Activated naive CD8-positive, alpha-beta T cell treated with anti-CD3 and anti-CD28 coated beads for 36 hours (primary cell): ENCODE measurements around the gene ADAMTS17. TPM values are rescaled to one million over a fixed set of nuclear protein-coding genes. Genes with fewer than 3 reads are reported as not detected.

Experiments used
- DNase-seq: peaks from one replicate; pipeline ENCODE4 v3.0.0; 2021
- H3K27ac Mint-ChIP-seq: one replicate; pipeline ENCODE4 v1.8.0; 2022; ENCODE audit warnings: mild to moderate bottlenecking, moderate library complexity, mixed read lengths
- H3K27me3 Mint-ChIP-seq: one replicate; pipeline ENCODE4 v1.8.0; 2022; ENCODE audit warnings: mild to moderate bottlenecking, mixed read lengths
- H3K36me3 Mint-ChIP-seq: one replicate; pipeline ENCODE4 v1.8.0; 2021; ENCODE audit warnings: mild to moderate bottlenecking, mixed read lengths
- H3K4me1 Mint-ChIP-seq: one replicate; pipeline ENCODE4 v1.8.0; 2021; ENCODE audit warnings: mixed read lengths
- H3K4me3 Mint-ChIP-seq: one replicate; pipeline ENCODE4 v1.8.0; 2022; ENCODE audit warnings: mild to moderate bottlenecking, moderate library complexity, mixed read lengths
- H3K9me3 Mint-ChIP-seq: one replicate; pipeline ENCODE4 v1.8.0; 2022; ENCODE audit warnings: mixed read lengths
- total RNA-seq, 2 experiments: library from RNA; stranded (reverse); gene quantifications; one replicate each; pipeline ENCODE4 v1.2.3, GENCODE V29; 2021

ADAMTS17 gene
- total RNA-seq, 2 experiments from 2014 or later, result 2.5 to 3.6 TPM

DNA sequence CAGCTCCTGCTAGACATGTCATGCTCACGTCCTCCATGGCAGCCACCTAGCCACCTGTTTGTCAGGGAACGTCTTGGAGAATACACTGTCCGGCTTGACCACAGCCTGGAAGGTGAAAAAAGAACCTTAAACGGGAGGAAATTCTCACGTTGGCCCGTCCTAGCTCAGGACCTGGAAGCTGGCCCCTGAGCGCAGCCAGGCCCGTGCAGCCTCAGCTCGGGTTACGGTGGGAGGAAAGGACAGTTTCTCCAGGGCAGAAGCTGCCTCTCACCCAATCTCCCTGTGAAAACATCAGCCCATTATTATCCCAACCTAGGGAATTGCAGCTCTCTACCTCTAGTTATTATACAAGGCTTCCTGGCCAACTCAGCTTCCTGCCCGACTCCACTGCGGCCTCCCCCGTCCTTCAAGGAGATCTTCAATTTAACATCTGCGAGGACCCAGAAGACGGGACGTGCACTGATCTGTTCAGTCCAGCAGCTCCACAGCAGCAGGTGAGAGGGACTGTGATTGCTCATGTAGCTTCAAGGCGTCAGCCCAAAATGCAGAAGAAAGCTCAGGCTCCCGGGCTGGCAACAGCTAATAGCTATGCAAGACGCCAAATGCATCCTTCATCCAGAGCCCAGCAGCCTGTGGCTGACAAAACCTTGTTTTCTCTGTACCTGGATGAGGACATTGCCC lies 84.7 kb downstream of the ADAMTS17 start:
- H3K9me3 Mint-ChIP-seq, result no peaks in the 10 kb centered on the region
- DNase-seq, result no peak
- no peak overlapping the region for H3K4me3 Mint-ChIP-seq
- H3K4me1 Mint-ChIP-seq, result peaks cover 4% of the 10 kb centered on the region
- peaks cover 10% of the 10 kb centered on the region for H3K36me3 Mint-ChIP-seq
- no peaks in the 10 kb centered on the region for H3K27me3 Mint-ChIP-seq
- H3K27ac Mint-ChIP-seq, result no peak overlapping the region

DNA sequence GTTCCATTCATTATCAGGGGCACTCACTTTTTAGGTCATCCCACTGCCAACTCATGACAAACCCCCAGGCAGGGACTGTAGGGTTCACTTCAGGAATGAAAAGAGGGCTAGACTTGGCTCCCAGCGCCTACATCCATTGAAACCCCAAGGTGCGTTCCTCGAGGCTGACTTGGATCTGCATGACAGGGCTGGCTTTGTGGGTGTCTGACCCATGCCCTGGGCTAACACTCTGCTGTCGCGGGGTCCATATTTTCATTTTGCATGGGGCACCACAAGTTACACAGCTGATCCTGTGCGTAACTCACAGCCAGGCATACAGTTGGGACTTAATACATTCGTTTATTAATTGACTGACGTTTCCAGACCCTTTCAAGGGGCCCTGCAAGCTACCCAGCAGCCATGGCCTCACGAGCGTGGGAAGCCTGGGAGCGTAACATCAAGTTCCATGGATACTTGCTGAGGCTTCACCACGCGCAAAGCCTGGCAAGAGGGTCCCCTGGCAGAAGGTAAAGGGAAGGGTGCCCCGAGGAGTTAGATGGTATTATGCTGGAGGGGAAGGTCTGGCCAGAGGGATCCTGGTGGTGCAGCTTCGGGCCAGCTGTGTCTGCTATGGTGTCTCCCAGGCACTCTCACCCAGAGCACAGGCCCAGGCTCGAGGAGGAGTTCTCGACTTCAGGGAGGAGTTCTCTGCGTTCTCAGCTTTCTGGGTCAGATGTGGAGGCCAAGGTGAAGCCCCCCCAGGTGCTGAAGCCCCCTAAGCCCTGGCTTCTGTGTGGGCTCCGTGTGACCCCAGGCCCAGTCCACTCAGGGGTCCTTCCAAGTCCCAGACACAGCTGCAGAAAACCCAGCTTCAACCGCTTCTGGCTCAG lies 85.4 kb downstream of the ADAMTS17 start:
- no peak overlapping the region for H3K4me3 Mint-ChIP-seq
- DNase-seq, result no peak

DNA sequence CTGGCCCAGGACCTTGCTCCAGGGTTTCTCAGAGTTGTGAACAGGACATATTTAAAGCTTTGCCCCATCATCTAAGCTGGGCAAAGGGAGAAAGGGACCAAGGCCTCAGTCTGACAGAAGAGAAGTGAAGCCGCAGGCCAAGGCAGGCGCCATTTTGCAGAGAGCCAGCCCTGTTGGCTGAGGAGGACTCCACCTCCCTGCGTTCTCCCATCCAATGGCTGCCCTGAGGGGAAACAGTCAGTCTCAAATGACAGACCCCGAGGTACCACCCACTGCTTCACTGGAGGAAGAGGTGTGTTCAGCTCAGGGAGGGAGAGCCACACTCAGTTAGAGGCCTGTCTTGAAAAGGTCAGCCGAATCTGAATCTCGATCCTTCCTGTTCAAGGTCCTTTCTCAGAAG lies 86.1 kb downstream of the ADAMTS17 start:
- Mint-ChIP-seq H3K4me1 (peaks cover 4% of the 10 kb centered on the region), H3K27ac (no peak overlapping the region), H3K9me3 (no peaks in the 10 kb centered on the region), H3K36me3 (peaks cover 8% of the 10 kb centered on the region), H3K4me3 (no peak overlapping the region), H3K27me3 (no peaks in the 10 kb centered on the region)
- DNase-seq, result no peak

More for the DNA sequence above, 85.4 kb downstream of the ADAMTS17 start:
- Mint-ChIP-seq H3K4me1 (peaks cover 4% of the 10 kb centered on the region), H3K27me3 (no peaks in the 10 kb centered on the region), H3K27ac (no peak overlapping the region), H3K36me3 (peaks cover 10% of the 10 kb centered on the region), H3K9me3 (no peaks in the 10 kb centered on the region)

DNA sequence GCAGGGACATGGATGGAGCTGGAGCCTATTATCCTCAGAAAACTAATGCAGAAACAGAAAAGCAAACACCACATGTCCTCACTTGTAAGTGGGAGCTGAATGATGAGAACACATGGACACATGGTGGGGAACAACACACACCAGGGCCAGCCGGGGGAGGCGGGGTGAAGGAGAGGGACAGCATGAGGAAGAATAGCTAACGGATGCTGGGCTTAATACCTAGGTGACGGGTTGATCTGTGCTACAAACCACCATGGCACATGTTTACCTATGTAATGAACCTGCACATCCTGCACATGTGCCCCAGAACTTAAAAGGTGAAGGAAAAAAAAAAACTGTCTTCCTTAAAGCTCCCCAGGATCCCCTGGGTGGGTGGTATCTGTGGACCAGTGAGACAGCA lies 87.1 kb downstream of the ADAMTS17 start:
- Mint-ChIP-seq H3K4me1 (peaks cover 4% of the 10 kb centered on the region), H3K27ac (no peak overlapping the region), H3K27me3 (no peaks in the 10 kb centered on the region), H3K4me3 (no peak overlapping the region), H3K36me3 (peaks cover 8% of the 10 kb centered on the region), H3K9me3 (no peaks in the 10 kb centered on the region)
- DNase-seq, result no peak

DNA sequence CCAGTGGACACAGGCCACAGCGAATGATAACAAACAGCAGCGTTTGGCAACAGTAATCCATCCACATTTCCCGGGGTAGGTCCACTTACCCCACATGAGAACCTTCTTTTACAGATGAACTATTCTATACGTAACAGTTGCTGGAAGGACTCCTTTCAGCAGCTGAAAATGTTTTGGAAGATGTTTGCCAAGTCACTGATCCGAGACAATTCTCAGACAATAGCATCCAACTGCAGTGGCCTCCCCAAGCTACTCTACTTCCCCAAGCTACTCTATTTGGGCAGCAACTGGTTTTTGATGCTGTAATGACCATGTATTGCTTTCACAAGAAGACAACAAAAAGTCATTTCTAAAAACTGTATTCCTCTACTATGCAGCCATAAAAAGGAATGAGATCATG lies 87.5 kb downstream of the ADAMTS17 start:
- peaks cover 4% of the 10 kb centered on the region for H3K4me1 Mint-ChIP-seq
- H3K27me3 Mint-ChIP-seq, result no peaks in the 10 kb centered on the region
- H3K9me3 Mint-ChIP-seq, result no peaks in the 10 kb centered on the region
- no peak overlapping the region for H3K27ac Mint-ChIP-seq
- peaks cover 8% of the 10 kb centered on the region for H3K36me3 Mint-ChIP-seq
- no peak for DNase-seq
- H3K4me3 Mint-ChIP-seq, result no peak overlapping the region

DNA sequence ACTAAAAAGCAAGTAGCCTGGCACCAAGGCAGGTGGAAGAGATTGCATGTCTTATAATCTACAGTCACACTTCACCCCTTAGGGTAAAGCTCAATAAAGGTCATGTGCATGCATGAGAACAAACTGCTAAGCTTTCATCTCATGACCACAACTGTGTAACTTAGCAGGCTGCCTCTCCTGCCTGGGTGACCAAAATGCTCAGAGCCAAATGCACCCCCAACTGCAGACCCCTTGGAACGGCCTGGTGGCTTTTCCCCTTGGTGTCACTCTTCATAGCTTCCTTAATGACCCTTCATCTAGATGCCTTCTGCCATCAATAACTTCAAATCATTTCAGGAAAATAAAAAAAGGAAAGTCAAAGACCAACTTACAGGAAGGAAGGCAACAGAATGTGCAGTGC lies 88.1 kb downstream of the ADAMTS17 start:
- Mint-ChIP-seq H3K4me1 (peaks cover 4% of the 10 kb centered on the region), H3K4me3 (no peak overlapping the region), H3K9me3 (no peaks in the 10 kb centered on the region), H3K36me3 (peaks cover 8% of the 10 kb centered on the region), H3K27ac (no peak overlapping the region), H3K27me3 (no peaks in the 10 kb centered on the region)
- DNase-seq, result no peak

DNA sequence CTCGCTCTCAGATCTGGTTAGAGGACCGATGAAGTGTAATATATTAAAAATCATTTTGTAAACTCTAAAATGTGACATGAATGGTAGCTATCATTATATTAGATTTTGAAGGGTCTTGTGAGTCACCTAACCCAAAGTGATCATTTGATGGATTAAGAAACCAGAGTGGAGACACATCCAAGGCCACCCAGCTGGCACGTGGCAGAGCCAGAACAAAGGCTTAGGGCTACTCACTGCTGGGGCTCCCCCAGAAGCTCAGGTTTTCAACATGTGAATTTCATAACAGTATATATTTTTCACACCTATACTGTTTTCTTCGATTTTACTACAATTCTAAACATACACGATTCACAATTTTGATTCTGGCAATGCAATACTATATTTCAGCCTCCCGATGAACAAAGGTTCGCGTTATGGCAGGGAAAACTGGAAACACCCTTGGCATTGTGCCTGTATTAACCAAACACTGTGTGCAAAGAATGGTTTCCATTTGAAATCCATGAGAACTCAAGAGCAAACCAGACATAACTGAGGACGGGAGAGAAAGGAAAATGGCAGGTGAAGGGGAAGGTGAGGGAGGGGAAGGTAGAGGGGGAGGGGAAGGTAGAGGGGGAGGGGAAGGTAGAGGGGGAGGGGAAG lies 88.9 kb downstream of the ADAMTS17 start:
- Mint-ChIP-seq H3K9me3 (no peaks in the 10 kb centered on the region), H3K36me3 (peaks cover 3% of the 10 kb centered on the region), H3K4me1 (peaks cover 4% of the 10 kb centered on the region), H3K27ac (no peak overlapping the region), H3K27me3 (no peaks in the 10 kb centered on the region), H3K4me3 (no peak overlapping the region)
- DNase-seq, result no peak

DNA sequence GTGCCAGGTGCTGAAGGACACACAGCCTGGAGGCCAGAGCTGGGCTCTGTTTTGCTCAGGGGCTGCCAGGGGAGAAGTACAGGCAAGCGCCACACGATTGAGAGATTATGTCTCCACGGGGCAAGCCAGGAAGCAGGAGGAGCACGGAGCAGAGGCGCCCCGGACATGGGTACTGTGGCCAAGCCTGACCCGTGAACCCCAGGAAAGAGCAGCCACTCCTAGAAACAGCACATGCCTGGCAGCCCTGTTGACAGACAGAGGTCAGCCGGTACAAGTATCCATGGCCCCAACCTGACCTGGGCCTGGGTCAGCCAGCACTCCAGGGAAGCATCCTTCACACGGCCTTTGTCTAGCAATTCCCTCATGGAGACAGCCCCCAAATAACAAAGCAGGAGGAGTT lies 89.4 kb downstream of the ADAMTS17 start:
- no peak overlapping the region for H3K4me3 Mint-ChIP-seq
- peaks cover 4% of the 10 kb centered on the region for H3K4me1 Mint-ChIP-seq
- no peaks in the 10 kb centered on the region for H3K27me3 Mint-ChIP-seq
- H3K27ac Mint-ChIP-seq, result no peak overlapping the region
- H3K9me3 Mint-ChIP-seq, result no peaks in the 10 kb centered on the region
- H3K36me3 Mint-ChIP-seq, result no peaks in the 10 kb centered on the region
- no peak for DNase-seq

DNA sequence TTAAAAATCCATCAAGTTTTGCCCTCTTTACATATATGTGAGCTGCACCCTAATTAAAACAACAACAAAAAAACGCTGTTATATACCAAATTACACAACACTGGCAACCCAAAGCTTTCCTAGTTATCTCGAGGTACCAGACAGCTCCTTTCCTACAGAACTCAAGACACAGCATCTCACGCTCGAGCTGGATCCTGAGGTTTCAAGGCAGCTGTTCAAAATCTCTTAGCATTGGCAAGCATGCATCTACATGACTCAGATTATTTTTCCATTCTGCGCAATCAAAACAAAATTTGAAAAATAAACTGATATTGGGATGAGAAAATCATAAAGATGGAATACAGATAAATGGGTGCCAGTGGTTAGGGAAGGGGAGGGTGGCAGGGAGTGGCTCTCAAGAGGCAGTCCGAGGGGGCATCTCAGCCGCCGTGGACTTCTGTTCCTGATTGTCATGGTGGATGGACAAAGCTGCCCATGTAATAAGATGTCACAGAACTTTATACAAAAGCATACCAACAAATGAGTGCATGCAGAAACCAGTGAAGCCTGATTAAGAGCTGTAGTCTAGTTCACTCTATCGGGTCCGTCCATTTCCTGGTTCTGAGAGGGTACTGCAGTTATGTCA lies 91.5 kb downstream of the ADAMTS17 start:
- DNase-seq, result no peak
- no peaks in the 10 kb centered on the region for H3K27me3 Mint-ChIP-seq
- H3K27ac Mint-ChIP-seq, result no peak overlapping the region
- peaks cover 4% of the 10 kb centered on the region for H3K4me1 Mint-ChIP-seq
- no peak overlapping the region for H3K4me3 Mint-ChIP-seq
- no peaks in the 10 kb centered on the region for H3K36me3 Mint-ChIP-seq
- no peaks in the 10 kb centered on the region for H3K9me3 Mint-ChIP-seq

DNA sequence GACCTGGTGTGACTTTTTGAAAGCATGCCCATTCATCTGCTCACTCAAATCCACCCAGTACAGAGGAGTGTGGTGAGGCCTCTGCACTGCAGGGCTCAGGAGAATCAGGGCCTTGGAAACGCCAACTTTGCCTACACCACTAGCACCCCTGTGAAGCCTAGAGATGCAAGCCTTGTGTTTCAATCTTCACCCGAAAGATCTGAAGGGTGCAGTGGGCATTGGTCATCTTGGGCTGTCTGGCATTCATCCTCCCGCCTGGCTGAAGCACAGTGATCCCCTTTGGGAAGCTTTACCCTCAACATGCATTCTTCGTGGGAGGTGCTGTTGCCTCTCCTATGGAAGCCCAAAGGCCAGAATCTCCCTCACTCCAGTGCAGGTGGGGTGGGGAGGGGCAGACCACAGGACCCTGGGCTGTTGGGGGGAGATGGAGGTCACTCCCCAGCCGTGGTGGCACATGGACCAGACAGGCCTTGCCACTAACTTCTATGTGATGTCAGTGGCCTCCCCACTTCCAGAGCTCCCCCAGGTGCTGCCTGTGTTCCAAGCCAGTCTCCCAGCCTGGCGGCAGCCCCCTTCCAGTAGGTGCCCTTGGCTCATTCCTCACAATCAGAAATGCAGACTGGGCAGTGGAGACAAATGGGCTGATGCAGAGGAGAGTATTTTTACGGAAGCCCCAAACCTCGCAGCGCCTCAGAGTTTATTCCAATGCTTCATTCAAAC lies 92.5 kb downstream of the ADAMTS17 start:
- Mint-ChIP-seq H3K4me1 (peaks cover 4% of the 10 kb centered on the region), H3K4me3 (no peak overlapping the region), H3K27me3 (no peaks in the 10 kb centered on the region), H3K9me3 (no peaks in the 10 kb centered on the region), H3K27ac (no peak overlapping the region), H3K36me3 (no peaks in the 10 kb centered on the region)
- DNase-seq, result no peak

DNA sequence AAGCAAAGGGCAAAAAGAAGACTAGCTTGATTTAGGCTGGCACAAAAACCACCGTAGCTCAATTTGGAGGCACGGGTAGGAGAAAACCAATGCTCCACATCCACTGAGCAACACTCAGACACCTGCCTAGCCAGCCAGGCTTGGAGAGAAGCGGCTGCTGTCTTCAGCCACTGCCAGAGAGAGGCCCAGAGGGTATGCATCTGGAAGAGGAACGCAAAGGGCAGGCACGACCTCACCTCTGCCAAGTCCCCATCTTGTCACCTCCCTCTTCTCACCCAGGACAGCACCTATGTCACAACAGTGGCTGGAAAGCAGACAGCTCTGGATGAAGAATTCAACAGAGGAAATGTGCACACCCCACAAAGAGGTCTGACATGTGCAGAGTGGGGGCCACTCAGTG lies 93.5 kb downstream of the ADAMTS17 start:
- no peaks in the 10 kb centered on the region for H3K4me1 Mint-ChIP-seq
- no peak overlapping the region for H3K4me3 Mint-ChIP-seq
- H3K9me3 Mint-ChIP-seq, result peaks cover 2% of the 10 kb centered on the region
- DNase-seq, result no peak
- H3K36me3 Mint-ChIP-seq, result no peaks in the 10 kb centered on the region
- H3K27me3 Mint-ChIP-seq, result no peaks in the 10 kb centered on the region
- H3K27ac Mint-ChIP-seq, result no peak overlapping the region

DNA sequence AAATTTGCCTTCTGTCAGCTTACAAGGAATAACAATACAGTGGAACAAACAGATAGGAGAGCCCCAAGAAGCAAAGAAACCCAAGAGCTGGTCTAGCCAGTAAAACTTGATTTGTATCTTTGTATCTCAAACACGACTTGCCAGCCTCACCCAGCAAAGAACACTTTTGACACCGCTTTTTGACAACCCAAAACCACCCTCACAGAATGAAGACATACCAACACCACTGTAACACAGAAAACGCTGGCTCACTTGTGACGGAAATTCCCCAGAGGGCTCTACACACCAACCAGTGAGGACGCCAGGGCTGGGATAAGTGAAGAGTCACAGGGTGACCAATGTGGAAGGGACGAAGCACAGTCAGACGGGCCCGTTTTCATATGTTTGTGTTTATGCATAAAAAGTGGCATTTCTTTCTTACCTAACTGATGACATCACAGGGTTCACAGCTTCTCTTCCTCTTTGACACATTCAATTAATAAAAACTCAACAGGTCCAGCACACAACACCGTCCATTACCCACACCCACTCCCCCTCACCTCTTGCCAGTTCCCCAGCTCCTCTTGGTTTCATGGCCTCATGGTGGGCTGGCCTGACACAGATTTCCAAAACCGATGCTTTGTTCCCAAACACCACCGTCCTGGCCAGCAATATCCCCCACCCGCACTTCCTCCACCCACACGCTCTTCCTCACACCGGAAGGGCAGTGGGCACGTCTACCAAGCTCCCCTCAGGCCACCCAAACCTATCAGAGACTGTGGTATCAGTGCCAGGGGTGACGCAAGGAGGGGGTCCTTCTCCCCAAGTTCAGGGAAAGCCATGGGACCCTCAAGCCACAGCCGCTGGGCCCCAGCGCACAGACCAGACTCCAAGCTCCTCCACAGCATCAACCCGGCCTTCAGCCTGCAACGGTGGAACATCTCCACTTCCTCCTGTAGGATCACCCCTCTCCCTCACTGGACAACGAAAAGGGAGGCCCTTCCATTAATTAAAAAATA lies 94.2 kb downstream of the ADAMTS17 start:
- H3K36me3 Mint-ChIP-seq, result no peaks in the 10 kb centered on the region
- no peak for DNase-seq
- H3K27me3 Mint-ChIP-seq, result no peaks in the 10 kb centered on the region

DNA sequence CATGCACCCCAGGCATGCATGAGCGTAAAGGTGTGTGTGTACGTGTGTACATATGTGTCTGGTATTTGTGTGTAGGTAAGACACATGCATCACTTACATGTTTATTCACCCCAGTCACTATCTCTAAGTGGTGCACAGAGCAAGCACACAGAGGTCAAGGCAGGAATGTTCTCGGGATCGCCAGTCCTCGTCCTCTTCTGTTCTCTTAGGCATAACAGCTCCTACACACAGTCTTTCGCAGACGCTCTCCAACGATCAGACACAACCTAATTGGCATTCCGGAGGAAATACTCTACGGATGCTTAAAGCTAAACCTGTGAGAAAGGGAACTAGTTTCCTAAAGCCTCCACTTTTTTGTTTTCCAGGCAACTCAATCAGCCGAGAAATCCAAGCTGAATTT lies 95.9 kb downstream of the ADAMTS17 start:
- H3K27me3 Mint-ChIP-seq, result no peaks in the 10 kb centered on the region
- H3K9me3 Mint-ChIP-seq, result peaks cover 2% of the 10 kb centered on the region
- H3K36me3 Mint-ChIP-seq, result no peaks in the 10 kb centered on the region
- H3K4me3 Mint-ChIP-seq, result no peak overlapping the region
- H3K4me1 Mint-ChIP-seq, result no peaks in the 10 kb centered on the region
- no peak for DNase-seq
- no peak overlapping the region for H3K27ac Mint-ChIP-seq

More for the DNA sequence above, 94.2 kb downstream of the ADAMTS17 start:
- peaks cover 2% of the 10 kb centered on the region for H3K9me3 Mint-ChIP-seq
- H3K27ac Mint-ChIP-seq, result no peak overlapping the region
- H3K4me3 Mint-ChIP-seq, result no peak overlapping the region
- no peaks in the 10 kb centered on the region for H3K4me1 Mint-ChIP-seq

DNA sequence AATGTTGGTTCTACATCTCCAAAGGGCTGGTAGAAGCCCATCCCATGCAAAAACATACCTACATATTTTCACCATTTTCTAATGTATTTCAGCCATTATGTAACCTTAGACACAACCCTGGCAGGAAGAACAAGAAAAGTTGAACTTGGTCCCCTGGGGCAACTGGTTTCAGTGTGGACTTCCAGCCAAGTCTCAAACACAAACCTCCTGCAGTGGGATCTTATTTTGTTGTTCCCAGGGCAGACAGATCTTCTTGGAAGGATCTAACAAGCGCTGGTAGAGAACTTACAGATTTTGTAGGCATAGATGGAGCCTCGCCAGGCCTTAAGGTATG lies 96.3 kb downstream of the ADAMTS17 start:
- no peaks in the 10 kb centered on the region for H3K27me3 Mint-ChIP-seq
- H3K4me3 Mint-ChIP-seq, result no peak overlapping the region
- no peak for DNase-seq
- H3K4me1 Mint-ChIP-seq, result no peaks in the 10 kb centered on the region
- H3K27ac Mint-ChIP-seq, result no peak overlapping the region
- H3K9me3 Mint-ChIP-seq, result peaks cover 2% of the 10 kb centered on the region
- no peaks in the 10 kb centered on the region for H3K36me3 Mint-ChIP-seq
